GM12801 (cell line): Measurements from ENCODE around the gene TYK2.

Source experiments
- TF ChIP-seq, protein P1 (sequence below): IDR thresholded peaks from one replicate; pipeline ENCODE4 v1.5.1; 2011; ENCODE audit warnings: control low read depth; ENCODE audit not compliant: insufficient read length; ENCODE audit errors: extremely low read depth

The TYK2 gene

DNA sequence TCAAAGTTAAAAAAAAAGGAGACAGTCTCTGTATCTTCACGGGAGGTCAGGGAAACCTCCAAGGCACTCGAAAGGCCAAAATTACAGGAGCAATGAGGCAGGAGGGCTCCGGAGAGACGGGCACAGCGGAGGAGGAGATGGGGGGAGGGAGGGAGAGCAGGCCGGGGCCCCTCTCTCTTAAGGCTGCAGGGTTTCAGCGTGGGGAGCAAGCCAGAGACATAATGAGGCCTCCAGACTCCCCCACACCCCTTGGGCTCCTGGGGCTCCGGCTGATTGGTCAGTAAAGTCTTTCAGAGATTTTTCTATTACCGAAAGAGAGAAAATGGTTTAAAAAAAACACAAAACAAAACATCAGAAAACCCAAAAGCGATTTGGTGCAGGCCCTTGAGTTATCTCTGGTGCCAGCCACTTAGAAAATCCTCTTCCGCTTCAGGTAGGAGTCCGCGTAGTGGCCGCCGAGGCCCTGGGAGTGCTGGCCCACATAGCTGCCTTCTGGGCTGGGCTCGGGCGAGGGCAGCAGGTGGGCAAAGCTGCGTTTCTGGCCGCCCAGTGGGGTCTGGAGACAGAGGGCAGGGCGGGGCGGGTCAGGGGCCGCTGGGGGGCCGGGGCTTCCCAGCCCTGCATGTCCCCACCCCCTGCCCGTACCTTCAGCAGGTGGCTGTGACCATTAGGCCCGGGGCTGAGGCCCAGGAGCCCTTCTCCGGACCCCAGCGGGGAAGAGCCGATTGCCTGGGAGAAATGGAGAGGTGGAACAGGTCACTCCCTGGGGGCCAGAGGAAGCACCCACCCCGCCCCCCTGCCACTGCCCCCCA, 63.1 kb downstream of the TYK2 start:
- TF ChIP-seq, protein P1, sequence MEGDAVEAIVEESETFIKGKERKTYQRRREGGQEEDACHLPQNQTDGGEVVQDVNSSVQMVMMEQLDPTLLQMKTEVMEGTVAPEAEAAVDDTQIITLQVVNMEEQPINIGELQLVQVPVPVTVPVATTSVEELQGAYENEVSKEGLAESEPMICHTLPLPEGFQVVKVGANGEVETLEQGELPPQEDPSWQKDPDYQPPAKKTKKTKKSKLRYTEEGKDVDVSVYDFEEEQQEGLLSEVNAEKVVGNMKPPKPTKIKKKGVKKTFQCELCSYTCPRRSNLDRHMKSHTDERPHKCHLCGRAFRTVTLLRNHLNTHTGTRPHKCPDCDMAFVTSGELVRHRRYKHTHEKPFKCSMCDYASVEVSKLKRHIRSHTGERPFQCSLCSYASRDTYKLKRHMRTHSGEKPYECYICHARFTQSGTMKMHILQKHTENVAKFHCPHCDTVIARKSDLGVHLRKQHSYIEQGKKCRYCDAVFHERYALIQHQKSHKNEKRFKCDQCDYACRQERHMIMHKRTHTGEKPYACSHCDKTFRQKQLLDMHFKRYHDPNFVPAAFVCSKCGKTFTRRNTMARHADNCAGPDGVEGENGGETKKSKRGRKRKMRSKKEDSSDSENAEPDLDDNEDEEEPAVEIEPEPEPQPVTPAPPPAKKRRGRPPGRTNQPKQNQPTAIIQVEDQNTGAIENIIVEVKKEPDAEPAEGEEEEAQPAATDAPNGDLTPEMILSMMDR: no peak

DNA sequence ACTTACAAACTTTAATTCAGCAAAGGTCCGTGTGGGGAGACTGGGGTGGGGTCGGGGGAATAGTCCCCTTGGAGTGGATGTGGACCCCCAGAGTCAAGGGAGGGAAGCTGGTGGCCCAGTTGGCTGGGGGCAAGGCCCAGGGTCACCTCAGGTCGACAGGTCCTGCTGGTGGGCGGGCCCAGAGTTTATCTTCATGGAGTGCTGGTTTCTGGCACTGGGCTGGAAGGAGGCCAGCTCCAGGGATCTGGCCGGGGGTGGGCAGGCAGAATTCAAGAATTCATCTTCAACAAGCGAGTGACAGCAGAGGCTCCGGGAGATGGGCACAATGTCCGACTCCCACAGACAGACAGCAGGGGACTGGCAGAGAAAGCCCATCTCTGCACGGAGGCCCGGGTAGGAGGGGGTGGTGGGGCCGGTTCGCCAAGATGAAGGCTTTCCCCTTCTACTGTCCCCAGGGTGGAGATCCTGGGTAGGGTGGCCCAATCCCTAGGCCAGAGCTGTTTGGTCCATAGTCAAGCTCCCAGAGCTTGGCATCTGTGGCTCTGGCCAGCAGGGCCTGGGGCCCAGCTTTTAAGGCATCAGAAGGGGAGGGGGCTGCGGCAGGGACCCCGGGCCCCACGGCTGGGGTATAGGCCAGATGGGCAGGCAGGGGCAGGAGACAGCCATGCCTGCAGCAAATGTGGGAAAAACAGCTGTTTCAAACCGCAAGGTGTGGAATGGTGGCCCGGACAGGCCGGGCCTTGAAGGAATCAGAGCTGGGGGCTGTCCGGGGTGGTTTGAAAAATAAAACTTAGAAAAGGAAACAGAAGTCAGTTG, 63.9 kb downstream of the TYK2 start:
- TF ChIP-seq, protein P1: no peak

DNA sequence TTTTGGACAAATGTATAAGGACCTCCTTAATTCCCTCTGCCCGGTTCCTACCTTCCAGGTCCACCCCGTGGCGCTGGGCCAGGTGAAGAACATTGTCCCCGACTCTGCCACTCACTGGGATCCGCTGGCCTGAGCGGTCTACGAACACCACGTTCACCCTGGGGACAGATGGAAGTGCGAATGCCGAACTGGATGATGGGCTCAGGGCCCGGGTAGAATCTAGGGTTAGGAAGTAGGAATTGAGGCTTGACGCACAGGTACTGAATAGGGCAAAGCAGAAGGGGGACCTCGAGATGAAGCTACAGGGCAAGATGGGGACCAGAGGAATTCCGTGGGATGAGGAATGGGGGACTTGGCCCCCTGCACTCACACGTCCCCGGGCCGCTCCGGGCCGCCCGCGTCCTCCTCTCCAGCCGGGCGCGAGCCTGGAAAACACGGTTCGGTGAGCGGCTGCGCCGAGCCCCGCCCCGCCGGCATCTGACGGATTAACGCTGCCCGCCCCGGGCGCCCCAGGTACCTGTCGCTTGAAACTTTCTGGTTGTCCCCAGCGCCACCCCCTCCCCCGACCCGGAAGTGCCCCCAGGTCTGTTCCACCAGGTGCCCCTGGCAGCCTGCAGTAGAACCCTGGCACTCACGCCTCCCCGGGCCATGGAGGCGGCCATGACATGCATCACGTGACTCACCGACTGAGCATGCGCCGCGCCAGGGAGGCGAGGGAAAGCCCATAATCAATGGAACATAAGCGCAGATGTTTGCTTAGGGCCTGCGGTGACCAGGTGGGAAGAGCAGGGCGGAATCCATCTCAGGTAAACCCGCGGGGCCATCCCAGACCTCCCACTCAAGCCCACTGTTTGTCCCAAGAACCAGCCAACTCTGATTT, 64.8 kb downstream of the TYK2 start, which contains the start of gene FDX2:
TSS of gene FDX2 (minus strand) at position 681 of the 880 bp plus-strand sequence. CDS start at position 662, 19 bp downstream.
- TF ChIP-seq, protein P1: no peak

DNA sequence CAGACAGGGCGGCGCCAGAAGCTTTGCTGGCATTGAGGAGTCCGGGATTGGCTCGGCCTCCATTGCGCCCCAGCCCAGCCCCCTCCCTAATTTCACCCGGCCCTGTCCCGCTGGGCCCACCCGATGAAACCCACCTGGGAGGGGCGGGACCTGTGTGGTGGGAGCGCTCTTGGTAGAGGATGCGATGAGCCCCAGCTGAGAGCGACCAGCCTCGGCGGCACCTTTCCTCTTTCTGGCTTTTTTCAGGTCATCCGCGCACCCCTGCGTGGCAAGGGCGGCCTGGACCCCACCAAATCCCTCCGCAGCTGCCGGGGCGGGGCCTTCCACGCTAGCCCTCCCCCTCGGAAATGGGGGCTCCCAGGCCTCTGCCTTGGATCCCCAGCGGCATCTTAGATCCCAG, 70.9 kb downstream of the TYK2 start, which contains the start of gene ZGLP1:
TSS of gene ZGLP1 (minus strand) at position 393 of the 400 bp plus-strand sequence.
- TF ChIP-seq, protein P1: no peak

DNA sequence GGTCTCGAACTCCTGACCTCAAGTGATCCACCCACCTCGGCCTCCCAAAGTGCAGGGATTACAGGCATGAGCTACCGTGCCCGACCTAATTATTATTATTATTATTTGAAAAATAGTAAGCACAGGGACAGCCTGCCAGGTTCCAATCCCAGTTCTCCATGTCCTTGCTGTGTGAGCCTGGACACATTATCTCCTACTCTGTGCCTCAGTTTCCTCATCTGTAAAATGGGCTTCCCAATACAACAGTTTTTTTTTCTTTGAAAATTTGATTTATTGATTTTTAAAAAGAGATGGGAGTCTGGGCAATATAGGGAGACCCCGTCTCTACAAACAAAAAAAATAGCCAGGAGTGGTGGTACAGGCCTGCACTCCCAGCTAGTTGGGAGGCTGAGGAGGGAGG, 74.0 kb downstream of the TYK2 start:
- TF ChIP-seq, protein P1: no peak

DNA sequence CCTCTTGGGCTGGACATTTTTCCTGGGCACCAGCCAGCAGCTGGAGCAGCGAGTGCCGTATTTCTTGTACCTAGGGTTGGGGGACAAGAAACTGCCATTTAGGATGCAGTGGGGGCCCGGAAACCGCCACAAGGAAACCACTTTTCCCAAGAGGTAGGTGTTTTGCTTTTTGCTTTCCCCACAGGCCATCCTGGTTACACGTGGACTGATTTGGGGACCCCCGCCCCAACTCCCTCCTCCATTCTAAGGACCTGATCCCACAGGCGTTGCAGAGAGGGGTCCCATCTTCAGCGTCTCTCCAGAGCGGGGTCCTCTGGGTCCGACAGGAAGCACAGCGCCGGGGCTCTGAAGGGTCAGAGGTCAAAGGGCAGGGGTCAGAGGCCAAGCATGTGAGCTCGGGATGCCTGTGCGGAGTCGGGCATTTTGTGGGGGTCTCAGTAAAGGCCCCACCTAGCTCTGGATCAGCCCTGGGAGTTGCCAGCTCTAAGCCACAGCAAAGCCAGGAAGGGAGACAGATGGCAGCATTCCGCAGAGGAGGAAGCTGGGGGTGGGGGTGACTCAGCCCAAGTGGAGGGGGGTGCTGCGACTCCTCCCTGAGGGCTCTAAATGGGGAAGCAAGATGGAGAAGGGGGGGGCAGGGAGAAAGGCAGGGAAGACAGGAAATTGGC, 75.1 kb downstream of the TYK2 start:
- TF ChIP-seq, protein P1: no peak
